SK-N-MC (cell line): ENCODE results near the gene FAM200B.

ENCODE experiments used
- DNase-seq: peaks from one replicate; pipeline ENCODE4 v3.0.0-alpha.2; 2011; ENCODE audit warnings: low read depth, low spot score
- H3K27ac ChIP-seq: fragments of 200-600 bp; sonication (generic); 2 replicates; pipeline ENCODE4 v1.5.1; 2016; ENCODE audit warnings: mixed run types
- H3K36me3 ChIP-seq: fragments of 200-600 bp; sonication (generic); 2 replicates; pipeline ENCODE4 v1.6.1; 2017; ENCODE audit warnings: antibody characterized with exemption, low read length, mixed read lengths; ENCODE audit not compliant: insufficient read depth
- H3K4me3 ChIP-seq: fragments of 200-600 bp; sonication (generic); 2 replicates; pipeline ENCODE4 v1.5.1; 2016
- H3K9ac ChIP-seq: fragments of 200-600 bp; sonication (generic); 2 replicates; pipeline ENCODE4 v1.8.0; 2017; ENCODE audit warnings: mixed run types, mixed read lengths; ENCODE audit not compliant: insufficient read length
- H3K9me3 ChIP-seq: fragments of 200-600 bp; sonication (generic); 2 replicates; pipeline ENCODE4 v1.6.1; 2017; ENCODE audit warnings: low read depth, mild to moderate bottlenecking, antibody characterized with exemption, low read length, moderate library complexity, mixed read lengths
- EZH2 ChIP-seq: fragments of 200-600 bp; sonication (generic); IDR thresholded peaks from one replicate; pipeline ENCODE4 v1.6.1; 2017; ENCODE audit warnings: antibody characterized with exemption
- FOXP2 ChIP-seq: optimal IDR thresholded peaks from 2 replicates; pipeline ENCODE3; 2011; ENCODE audit warnings: mild to moderate bottlenecking, moderate library complexity; ENCODE audit not compliant: insufficient read depth; ENCODE audit errors: extremely low read length, control extremely low read depth
- POLR2AphosphoS5 ChIP-seq: IDR thresholded peaks from 2 replicates; pipeline ENCODE4 v1.6.1; 2012; ENCODE audit warnings: mild to moderate bottlenecking, low read depth, low read length, borderline replicate concordance

The FAM200B gene

DNA sequence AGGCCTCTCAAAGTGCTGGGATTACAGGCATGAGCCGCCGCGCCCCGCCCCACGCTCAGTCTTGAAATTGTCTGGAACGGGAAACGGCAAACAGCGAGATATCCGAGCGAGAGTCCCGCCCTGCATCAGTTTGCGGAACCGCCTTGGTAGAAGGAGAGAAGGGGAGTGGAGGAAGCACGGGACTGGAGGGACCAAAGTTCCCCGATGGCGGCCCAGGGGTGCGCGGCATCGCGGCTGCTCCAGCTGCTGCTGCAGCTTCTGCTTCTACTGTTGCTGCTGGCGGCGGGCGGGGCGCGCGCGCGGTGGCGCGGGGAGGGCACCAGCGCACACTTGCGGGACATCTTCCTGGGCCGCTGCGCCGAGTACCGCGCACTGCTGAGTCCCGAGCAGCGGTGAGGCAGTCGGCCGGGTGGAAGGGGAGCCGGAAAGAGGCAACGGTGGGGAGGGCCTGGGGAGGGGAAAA, 21.3 kb downstream of the FAM200B start, which contains the start of gene BST1:
BST1 (plus strand) TSS at position 125 of the 463 bp plus-strand sequence; CDS start at position 205, 80 bp downstream.
- H3K9ac ChIP-seq: no peak within 1 kb of the TSS
- no peaks in the 10 kb centered on the region for H3K36me3 ChIP-seq
- H3K4me3 ChIP-seq: no peak within 1 kb of the TSS
- DNase-seq: no peak
- no peak for TF ChIP-seq EZH2
- no peak for TF ChIP-seq FOXP2
- no peak for TF ChIP-seq POLR2AphosphoS5
- H3K27ac ChIP-seq: no peak within 1 kb of the TSS
- no peaks in the 10 kb centered on the region for H3K9me3 ChIP-seq

DNA sequence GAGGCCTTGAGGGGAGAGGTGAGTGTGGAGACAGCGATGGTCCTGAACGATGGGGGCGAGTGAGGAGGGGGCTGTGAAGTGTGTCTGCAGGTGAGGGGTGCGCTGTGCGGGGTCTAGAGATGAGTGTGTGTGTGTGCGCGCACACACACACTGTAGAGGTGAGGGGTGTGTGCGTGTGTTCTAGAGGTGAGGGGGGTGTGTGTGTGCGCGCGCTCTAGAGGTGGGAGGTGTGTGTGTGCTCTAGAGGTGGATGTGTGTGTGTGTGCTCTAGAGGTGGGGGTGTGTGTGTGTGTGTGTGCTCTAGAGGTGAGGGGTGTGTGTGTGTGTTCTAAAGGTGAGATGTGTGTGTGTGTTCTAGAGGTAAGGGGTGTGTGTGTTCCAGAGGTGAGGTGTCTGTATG, 21.8 kb downstream of the FAM200B start:
- no peaks in the 10 kb centered on the region for H3K36me3 ChIP-seq
- H3K9ac ChIP-seq: no peak overlapping the region
- no peaks in the 10 kb centered on the region for H3K9me3 ChIP-seq
- H3K4me3 ChIP-seq: no peak overlapping the region
- TF ChIP-seq FOXP2 (no peak), POLR2AphosphoS5 (no peak), EZH2 (no peak)
- no peak for DNase-seq
- no peak overlapping the region for H3K27ac ChIP-seq

DNA sequence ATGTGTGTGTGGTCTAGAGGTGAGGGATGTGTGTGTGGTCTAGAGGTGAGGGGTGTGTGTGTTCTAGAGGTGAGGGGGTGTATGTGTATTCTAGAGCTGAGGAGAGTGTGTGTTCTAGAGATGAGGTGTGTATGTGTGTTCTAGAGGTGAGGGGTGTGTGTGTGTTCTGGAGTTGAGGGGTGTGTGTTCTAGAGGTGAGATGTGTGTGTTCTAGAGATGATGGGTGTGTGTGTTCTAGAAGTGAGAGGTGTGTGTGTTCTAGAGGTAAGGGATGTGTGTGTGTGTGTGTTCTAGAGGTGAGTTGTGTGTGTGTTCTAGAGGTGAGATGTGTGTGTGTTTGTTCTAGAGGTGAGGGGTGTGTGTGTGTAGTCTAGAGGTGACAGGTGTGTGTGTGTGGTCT, 22.5 kb downstream of the FAM200B start:
- no peak for DNase-seq
- Histone ChIP-seq H3K9me3 (no peaks in the 10 kb centered on the region), H3K27ac (no peak overlapping the region), H3K4me3 (no peak overlapping the region), H3K36me3 (no peaks in the 10 kb centered on the region), H3K9ac (no peak overlapping the region)
- TF ChIP-seq FOXP2: no peak
- TF ChIP-seq POLR2AphosphoS5: no peak
- no peak for TF ChIP-seq EZH2

DNA sequence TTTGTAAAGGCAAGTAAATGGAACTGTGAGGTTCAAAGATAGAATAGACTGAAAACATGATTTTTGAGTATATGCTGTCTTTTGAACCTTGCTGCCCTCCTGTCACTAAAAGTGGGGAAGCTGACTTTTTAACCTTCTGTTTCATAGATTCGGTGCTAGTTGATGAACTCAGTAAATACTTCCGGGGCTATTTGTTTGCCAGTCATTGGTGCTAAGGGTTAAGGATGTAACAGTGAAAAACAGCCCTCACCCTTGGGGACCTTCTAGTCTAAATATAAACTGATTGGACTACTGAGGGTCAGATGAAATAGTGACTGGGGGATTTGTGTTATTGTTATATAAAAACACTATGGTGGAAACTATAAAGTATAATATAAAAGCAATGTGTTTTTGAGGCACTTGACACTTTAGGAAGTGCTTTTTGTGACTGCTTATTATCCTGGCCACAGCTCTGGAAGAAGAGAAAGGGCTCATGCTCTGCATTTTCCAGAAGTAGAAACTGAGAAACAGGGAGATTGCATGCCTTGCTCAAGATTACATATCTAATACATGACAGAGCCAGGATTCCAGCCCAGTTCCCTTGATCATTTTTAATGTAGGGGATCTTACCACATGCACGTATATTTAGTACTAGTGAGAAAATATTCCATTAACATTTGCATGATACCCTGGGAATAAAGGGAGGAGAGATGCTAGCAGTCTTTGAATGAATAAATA, 25.2 kb downstream of the FAM200B start:
- Histone ChIP-seq H3K4me3 (peak overlapping the region; percentile 49), H3K9me3 (no peaks in the 10 kb centered on the region), H3K9ac (no peak overlapping the region), H3K27ac (no peak overlapping the region), H3K36me3 (no peaks in the 10 kb centered on the region)
- DNase-seq: no peak
- no peak for TF ChIP-seq POLR2AphosphoS5
- TF ChIP-seq FOXP2: no peak
- TF ChIP-seq EZH2: no peak

DNA sequence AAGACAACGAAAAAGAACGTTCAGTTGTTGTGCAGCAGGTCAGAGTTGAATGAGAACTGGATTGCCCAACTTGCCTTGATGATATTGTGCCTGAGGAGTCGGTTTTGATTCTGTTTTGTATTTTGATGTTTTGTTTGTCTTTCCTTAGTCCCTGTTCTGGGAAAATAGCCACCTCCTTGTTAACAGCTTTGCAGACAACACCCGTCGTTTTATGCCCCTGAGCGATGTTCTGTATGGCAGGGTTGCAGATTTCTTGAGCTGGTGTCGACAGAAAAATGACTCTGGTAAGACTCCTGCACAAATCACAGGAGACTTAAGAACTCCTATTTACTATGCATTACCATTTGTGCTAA, 25.7 kb downstream of the FAM200B start:
- TF ChIP-seq FOXP2 (peak; percentile 79), EZH2 (no peak), POLR2AphosphoS5 (no peak)
- Histone ChIP-seq H3K9ac (no peak overlapping the region), H3K4me3 (peak overlapping the region; percentile 49), H3K36me3 (no peaks in the 10 kb centered on the region), H3K9me3 (no peaks in the 10 kb centered on the region), H3K27ac (no peak overlapping the region)
- DNase-seq: peak; percentile 42

DNA sequence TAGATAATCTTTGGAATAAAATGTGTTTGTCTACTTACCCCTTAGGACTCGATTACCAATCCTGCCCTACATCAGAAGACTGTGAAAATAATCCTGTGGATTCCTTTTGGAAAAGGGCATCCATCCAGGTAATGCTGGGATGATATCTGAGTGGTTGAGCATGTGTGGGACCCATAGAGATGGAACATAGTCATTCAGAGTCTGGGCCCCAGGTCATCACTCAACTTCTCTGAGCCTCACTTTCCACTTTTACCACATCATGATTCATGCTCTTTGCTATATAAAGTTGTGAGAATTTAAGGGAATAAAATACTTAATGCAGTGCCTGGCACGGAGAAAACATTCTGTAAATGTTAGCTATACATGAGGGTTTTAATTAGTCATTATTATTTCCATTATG, 30.1 kb downstream of the FAM200B start:
- H3K36me3 ChIP-seq: no peaks in the 10 kb centered on the region
- H3K9ac ChIP-seq: no peak overlapping the region
- TF ChIP-seq POLR2AphosphoS5: no peak
- no peak for TF ChIP-seq FOXP2
- no peak for TF ChIP-seq EZH2
- no peaks in the 10 kb centered on the region for H3K9me3 ChIP-seq
- H3K4me3 ChIP-seq: no peak overlapping the region
- no peak overlapping the region for H3K27ac ChIP-seq
- no peak for DNase-seq

DNA sequence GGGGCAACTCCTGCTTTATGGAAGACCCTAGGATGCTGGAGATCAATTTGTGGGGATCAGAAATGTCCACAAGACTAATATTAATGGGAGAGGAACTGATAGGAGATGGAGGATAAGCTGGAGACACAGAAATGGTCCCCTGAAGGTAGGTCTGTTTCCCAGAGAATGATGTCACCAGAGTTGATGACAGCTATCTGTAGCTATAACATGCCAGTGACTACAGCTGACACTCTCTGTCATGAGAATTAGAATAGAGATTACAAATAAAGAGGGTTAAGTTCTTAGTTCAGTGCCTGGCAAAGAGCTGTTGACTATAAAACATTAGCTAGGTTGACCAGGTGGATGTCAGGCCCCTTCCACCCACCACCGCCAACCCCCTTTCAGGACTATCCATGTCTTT, 30.6 kb downstream of the FAM200B start:
- Histone ChIP-seq H3K36me3 (no peaks in the 10 kb centered on the region), H3K27ac (no peak overlapping the region), H3K9ac (no peak overlapping the region), H3K9me3 (no peaks in the 10 kb centered on the region), H3K4me3 (no peak overlapping the region)
- no peak for TF ChIP-seq FOXP2
- no peak for TF ChIP-seq POLR2AphosphoS5
- no peak for TF ChIP-seq EZH2
- no peak for DNase-seq

DNA sequence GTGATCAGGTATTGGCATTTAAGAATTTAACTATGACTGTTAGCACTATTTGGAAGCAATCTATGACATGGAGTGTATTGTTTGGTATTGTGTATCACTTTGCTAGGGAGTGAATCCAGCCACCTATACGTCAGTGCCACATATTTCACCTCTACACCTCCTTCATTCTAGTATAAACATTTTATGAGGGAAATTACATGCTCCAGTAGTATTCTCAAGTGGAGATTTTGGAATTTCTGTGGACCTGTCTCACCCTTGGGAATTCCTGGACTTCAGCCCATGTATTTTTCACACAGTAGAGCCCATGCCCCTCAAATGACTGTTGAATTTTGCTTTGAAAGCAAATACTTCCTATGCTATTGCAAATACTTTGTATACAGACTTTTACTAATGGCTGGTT, 32.5 kb downstream of the FAM200B start:
- H3K36me3 ChIP-seq: no peaks in the 10 kb centered on the region
- H3K9me3 ChIP-seq: no peaks in the 10 kb centered on the region
- TF ChIP-seq POLR2AphosphoS5: no peak
- TF ChIP-seq EZH2: no peak
- no peak for TF ChIP-seq FOXP2
- H3K9ac ChIP-seq: no peak overlapping the region
- H3K27ac ChIP-seq: no peak overlapping the region
- no peak overlapping the region for H3K4me3 ChIP-seq
- DNase-seq: no peak
